ENCODE data around the gene OBI1.
"Not testable (repeated sequence)": the region's sequence is repeated elsewhere in the genome, so short reads cannot be mapped to it uniquely, and the experiment has no call there.

Gene OBI1

GRCh38 chr13:78647109-78647678 is 11.8 kb downstream of the OBI1 start:
- DNase-seq (ENCODE audit: low read depth in 2 of 2) = not testable (repeated sequence)

GRCh38 chr13:78638216-78638615 is 20.7 kb downstream of the OBI1 start:
- no peak for DNase-seq (ENCODE audit: low read depth in 2 of 2)

GRCh38 chr13:78636495-78636894 is 22.5 kb downstream of the OBI1 start:
- DNase-seq (ENCODE audit: low read depth in 2 of 2) = no peak

DNA sequence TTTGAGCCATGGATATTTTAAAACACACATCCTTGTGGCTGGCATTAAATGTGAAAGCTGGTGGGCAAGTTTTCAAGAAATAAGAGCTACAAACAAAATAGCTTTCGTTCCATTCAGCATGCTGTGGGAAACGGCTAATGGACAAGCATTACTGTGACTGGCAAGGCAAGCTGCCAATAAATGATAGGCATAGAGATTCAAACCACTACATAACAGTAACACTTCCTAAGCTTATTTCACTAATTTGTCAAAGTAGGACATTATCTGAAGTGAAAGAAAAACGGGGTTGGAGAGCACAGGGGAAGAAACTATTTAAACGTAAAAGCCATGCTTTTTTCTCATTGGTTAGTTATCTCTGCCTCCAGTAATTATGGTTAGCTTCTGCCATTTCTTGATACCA is 26.0 kb downstream of the OBI1 start:
- no peak for DNase-seq (ENCODE audit: low read depth in 2 of 2)

DNA sequence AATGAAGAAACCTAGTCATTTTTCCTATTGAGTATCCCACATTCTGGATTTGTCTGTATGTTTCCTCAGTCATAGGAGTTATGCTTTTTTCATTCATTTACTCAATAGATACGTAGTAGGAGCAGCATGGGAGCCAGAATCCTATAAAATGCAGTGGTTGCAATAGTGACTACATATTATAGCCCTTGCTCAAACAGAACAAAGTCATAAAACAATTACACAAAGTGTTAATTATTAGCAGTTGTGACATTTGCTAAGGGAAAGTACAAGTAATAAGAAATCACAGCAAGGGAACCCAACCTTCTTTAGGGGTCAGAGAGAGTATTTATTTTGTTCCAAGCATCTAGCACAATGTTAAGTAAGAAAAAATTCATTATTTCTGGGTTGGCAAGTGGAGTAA is 27.9 kb downstream of the OBI1 start:
- DNase-seq (ENCODE audit: low read depth in 2 of 2) = no peak

DNA sequence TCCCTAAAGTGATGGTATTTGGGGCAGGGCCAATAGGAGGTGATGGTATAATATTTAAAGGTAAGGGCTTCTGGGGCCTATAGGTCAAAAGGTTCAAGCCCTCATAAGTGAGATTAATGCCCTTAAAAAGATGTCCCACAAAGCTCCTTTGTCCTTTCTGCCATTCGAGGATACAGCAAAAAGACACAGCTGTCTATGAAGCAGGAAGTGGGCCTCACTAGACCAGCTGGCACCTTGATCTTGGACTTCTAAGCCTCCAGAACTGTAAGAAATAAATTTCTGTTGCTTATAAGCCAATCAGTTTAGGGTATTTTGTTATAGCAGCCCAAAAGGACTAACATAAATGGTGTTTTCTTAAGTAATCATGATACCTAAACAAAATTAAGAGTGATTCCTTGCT is 28.4 kb downstream of the OBI1 start:
- no peak for DNase-seq (ENCODE audit: low read depth in 2 of 2)

DNA sequence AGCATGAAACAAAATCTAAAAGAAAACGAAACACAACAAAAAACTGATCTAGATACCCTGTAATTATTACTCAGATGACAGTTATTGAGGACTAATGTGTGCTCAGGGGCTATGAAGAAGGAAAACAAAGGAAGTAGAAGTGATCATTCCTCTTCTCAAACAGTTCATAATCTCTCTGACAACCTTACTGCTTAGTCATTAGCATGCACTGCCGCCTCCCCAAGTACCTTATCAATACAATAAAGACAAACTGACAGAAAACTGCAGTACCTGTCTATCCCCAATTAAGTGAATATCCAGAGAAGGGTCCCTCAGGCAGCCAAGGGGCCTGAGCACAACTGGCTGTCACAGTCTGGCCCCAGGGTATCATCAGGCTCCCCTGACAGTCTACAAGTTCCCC is 33.6 kb downstream of the OBI1 start:
- DNase-seq (ENCODE audit: low read depth in 2 of 2) = no peak

DNA sequence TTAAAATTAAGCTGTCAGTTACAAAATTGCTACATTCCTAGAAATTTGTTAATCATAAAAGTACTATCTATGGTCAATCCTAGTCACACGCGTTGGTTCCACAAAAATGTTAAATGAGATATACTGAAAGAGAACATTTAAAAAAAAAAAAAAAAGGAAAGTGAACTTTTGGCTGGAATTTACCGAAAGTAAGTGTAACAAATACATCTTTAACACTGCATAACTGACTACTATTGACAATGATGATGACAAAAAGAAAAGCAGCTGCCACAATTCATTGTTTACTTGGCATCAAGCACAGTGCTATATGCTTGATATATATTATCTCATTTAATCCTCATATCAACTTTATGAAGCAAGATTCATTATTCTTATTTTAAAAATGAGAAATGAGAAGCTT is 35.8 kb downstream of the OBI1 start:
- DNase-seq (ENCODE audit: low read depth in 2 of 2) = no peak

DNA sequence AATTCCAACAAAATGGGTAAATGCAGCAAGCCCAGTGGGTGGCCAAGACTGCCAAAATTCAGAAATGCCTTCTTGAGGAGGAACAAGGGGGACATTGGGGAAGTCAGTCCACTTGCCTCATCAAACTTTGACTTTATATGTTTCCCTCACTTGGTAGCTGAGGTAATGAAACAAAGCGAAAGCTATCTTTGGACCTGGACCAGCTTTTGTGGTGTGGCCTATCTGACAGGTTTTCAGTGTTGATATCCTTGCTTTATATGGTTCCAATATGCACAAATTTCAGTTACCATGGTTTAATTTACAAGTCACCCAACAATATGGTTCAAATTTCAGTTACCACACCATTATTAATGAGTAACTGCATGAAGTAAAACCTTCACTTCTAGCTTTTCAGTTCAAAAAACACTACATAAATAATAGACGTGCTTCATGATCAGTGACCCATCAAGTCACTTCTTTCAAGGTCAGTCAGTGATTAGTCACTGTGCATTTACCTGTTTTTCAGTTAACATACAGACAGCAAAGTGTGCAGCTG is 38.0 kb downstream of the OBI1 start:
- no peak for DNase-seq (ENCODE audit: low read depth in 2 of 2)

- DNase-seq (ENCODE audit: low read depth in 2 of 2) = no peak
Observed at GRCh38 chr13:78618411-78618810, 40.5 kb downstream of the OBI1 start.

DNA sequence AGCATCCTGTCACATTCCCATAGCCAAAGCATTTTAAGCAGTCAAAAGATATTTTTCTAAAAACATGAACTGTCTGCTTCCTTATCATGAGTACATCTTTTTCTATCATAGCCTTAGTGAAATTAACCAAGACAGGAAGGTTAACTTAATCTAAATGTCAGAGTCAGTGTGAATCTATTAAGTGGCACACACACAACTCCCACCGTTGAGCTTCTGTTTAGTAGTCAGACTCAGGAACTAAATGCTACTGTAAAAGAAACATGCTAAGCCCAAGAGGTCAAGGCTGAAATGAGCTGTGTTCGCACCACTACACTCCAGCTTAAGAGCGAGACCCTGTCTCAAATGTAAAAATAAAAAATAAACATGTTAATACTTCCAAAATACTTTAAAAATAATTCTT is 47.9 kb downstream of the OBI1 start:
- DNase-seq (ENCODE audit: low read depth in 2 of 2) = no peak

- no peak for DNase-seq (ENCODE audit: low read depth in 2 of 2)
Observed at GRCh38 chr13:78610381-78610883, 48.5 kb downstream of the OBI1 start.

- no peak for DNase-seq (ENCODE audit: low read depth in 2 of 2)
Observed at GRCh38 chr13:78609464-78610205, 49.3 kb downstream of the OBI1 start.

- DNase-seq (ENCODE audit: low read depth in 2 of 2) = no peak
Observed at GRCh38 chr13:78608688-78609463, 50.1 kb downstream of the OBI1 start.

GRCh38 chr13:78608252-78608687 is 50.7 kb downstream of the OBI1 start:
- no peak for DNase-seq (ENCODE audit: low read depth in 2 of 2)

GRCh38 chr13:78607409-78608251 is 51.3 kb downstream of the OBI1 start:
- no peak for DNase-seq (ENCODE audit: low read depth in 2 of 2)

DNA sequence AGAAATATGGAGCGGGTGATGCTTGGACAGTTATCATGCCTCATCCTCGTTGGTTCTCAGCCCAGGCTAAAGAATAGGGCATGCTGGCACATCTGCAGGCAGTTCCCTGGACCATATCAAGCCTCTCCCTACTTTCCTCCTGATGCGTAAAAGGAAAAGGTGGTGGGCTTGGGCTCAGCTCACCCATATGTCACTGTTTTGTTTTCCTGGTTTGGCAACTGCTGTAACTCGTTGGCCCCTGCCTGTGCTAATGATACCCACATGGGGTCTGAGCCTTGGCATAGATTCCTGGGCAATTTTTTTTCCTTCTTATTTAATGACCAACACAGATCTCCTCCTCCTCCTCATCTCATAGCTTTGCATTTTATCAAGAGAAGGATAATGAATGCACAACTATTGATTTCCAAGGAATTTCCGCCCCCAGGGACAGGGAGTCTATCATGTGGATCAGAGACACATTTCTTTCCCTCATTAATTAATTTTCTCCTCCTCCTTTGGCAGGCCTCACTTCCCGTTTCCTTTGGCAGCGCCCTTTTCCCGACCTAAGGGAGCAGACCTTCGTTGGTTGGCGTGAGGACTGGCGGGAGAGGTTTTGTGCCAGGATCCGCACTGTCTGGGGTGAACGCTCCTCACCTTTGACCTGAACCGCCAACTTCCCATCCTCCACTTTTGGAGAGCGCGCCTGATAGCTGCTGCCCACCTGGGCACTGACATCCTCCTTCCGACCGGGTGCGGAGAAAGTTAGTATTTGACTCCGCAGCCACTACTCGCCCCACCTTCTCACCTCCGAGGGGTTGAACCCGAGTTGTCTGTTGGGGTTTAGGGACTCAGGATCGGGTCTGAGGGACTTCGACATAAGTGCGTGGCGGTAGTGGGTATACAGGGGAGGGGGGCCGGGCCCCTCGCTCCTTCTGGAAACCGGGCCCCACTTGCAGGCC is 52.2 kb downstream of the OBI1 start:
- no peak for DNase-seq (ENCODE audit: low read depth in 2 of 2)

- no peak for DNase-seq (ENCODE audit: low read depth in 2 of 2)
Observed at GRCh38 chr13:78604782-78605611, 54.0 kb downstream of the OBI1 start.

GRCh38 chr13:78603240-78603957 is 55.6 kb downstream of the OBI1 start, which contains the start of gene POU4F1:
Gene POU4F1, minus strand, starts transcription at chr13:78603552. Its CDS starts 226 bp downstream, at chr13:78603326.
- peak; percentile 63 to 68 for DNase-seq (ENCODE audit: low read depth in 2 of 2)
